ENCODE results near the gene ROPN1B.
"Not testable (repeated sequence)": the region's sequence is repeated elsewhere in the genome, so short reads cannot be mapped to it uniquely, and the experiment has no call there.

The ROPN1B gene

DNA sequence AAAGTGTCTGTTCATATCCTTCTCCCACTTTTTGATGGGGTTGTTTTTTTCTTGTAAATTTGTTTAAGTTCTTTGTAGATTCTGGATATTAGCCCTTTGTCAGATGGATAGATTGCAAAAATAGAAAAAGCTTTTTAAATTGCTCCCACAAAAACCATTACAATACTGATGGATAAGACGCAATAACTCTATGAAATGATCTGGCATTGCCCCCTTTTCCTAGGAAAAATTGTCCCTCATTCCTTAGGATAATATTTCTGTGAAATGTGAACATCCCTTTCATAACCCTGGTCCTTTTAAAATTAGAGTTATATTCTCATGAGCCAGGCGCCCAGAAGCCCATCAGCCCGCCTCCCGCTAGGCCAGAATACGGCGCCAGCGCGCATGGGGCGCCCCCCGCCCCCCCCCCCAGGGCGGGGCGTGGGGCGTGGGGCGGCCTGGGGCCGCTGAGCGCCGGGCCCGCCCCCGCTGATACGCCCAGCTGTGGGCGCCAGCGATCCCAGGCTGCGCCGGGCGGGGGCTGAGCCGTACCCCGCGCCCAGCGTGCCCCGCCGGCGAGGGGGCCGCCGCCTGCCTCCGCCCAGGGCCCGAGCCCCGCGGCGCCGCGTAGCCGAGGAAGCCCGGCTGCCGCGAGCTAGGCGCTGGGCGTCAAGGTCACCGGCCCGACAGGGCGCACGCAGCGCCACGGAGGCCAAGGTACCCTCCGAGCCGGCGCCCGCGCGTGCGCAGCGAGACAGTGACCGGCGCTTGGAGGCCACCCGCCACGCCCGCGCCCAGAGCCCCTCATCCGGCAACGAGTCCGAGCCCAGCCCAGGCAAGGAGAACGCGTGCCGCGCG is 11.1 kb upstream of the ROPN1B start:
- no peak for DNase-seq

- DNase-seq: no peak
These were observed 10.3 kb upstream of the ROPN1B start for GRCh38 chr3:125958511-125959316.

DNA sequence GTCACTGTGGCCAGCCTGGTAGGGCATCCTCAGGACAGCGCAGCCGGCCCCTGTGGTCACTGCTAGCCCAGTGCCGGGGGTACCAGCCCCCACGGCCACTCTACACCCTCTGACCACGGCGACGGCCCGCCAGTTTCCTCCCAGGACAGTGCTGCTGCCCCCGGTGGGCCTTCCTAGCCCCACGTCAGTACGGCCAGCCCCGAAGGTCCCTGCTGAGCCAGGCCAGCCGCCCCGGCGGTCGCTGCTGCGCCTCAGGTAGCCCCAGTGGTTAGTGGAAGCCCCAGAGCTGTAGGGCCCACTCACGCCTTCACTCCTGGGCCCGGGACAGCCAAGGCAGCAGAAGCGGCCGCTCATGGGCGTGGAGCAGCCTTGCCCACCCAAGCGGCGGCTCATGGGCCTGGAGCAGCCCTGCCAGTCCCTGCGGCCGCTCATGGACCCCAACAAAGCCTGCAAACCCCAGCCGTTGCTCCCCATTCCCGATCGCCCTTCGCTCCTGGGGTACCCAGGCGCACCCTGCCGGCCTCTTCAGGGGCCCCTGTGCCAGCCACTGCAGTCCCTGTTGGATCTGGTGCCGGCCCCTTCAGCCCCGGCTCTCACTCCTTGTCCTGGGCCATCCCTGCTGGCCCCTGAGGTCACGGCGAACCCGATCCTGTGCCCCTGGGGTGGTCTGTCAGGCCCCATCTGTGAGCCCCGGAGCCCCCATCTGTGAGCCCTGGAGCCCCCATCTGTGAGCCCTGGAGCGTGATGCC is 9.5 kb upstream of the ROPN1B start:
- no peak for DNase-seq

GRCh38 chr3:125960066-125960424 is 8.9 kb upstream of the ROPN1B start:
- no peak for DNase-seq

DNA sequence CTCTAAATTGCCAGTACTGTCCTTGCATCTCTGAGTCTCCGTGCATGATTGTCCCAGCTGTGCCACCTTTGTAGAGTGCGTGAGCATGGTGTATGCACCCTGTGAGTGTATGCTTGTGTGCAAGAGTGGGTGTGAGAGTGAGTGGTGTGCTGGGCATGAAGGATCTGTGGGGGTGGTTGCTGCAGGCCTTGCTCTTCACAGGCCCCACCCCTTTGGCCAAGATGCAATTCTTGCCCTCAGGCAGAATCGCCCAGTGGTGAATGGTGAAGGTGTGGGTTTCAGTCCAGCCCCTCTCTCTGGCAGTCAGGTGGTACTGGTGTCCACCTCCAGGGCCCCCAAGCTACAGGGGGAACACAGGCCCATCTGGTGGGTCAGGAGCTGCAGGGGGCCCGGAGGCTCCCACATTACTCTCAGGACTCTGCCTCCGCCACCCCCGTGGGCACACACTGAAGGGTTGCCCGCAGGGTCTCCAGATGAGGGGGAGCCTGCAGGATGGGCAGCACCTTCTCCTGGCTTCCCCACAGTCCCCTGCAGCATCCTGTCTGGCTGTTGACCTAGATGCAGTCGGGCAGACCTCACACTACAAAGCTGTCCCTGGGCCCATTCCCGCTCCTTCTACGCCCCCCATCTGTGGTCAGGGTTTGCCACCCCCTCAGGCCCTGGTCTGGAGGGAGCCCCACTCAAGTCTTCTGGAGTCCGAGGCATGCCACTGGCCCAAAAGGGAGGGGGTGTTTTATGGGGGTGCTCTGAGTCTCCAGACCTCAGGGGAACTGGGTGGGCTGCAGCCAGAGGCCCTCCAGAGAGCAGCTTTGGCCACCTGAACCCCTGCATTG is 8.3 kb upstream of the ROPN1B start:
- DNase-seq: no peak

DNA sequence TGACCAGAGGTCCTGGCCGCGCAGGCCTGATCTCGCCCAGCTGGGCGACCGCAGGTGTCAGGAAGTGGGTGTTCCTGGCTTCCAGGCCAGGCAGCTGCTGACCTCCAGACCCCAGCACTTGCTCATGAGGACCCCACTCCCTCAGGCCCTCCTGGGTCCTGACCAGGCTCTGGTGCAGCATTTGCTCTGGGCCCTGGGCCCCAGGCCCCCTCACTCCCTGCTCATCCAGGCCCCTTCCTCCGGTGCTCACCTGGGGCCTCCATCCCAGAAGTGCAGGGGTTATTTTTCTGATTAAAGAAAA is 7.7 kb upstream of the ROPN1B start:
- DNase-seq: no peak

GRCh38 chr3:125963834-125964233 is 5.1 kb upstream of the ROPN1B start:
- DNase-seq: not testable (repeated sequence)

- no peak for DNase-seq
These were observed 3.5 kb upstream of the ROPN1B start for GRCh38 chr3:125965505-125965904.

GRCh38 chr3:125967156-125967555 is 1.8 kb upstream of the ROPN1B start:
- DNase-seq: no peak

GRCh38 chr3:125968121-125968520 is 857 bp upstream of the ROPN1B start:
- not testable (repeated sequence) for DNase-seq

GRCh38 chr3:125971997-125972944 is 3.3 kb downstream of the ROPN1B start:
- peak in 42 of 56 donors; percentile 7 to 73 (median 42) for DNase-seq

GRCh38 chr3:125975245-125976002 is 6.4 kb downstream of the ROPN1B start:
- not testable (repeated sequence) for DNase-seq

- DNase-seq: not testable (repeated sequence)
These were observed 7.0 kb downstream of the ROPN1B start for GRCh38 chr3:125976003-125976390.

GRCh38 chr3:125977104-125977503 is 8.1 kb downstream of the ROPN1B start:
- DNase-seq: not testable (repeated sequence)

DNA sequence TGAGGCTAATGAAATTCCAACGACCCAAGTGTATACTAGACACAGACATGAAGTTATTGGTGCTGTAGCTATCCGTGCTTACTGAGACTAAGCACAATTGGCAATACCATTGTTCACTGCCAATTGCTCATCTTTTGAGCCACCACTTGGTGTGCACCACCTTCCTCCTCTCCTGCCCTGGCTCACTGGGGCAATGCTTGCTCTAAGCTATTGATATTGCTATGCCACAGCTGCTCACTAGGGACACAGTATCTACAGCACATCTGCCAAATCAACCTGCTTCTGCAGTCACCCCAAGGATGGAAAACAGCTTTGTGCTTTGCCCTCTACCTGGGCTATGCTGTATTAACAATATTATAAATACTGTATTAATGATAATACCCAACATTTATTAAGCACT is 16.0 kb downstream of the ROPN1B start:
- DNase-seq: not testable (repeated sequence)

GRCh38 chr3:125990253-125990970 is 21.4 kb downstream of the ROPN1B start:
- peak in 50 of 56 donors; percentile 3 to 90 (median 68) for DNase-seq

- DNase-seq: not testable (repeated sequence)
These were observed 27.8 kb downstream of the ROPN1B start for GRCh38 chr3:125996751-125997150.

DNA sequence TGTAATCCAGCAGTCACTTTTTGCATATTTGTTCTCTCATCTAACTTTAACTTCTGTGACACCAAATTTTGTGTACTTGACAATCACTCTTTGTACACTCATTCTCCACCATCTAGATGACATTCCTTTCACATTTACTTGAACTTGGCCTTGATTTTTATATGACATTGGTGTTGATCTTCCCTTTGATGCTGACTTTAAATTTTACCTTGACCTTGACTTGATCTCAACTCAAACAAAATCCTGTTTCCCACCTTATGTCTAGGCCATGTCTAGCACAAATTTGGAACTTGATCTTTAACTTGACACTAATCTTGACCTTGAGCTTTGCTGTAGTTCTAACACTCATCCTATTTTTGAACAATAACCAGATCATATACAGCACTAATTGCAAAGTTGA is 33.2 kb downstream of the ROPN1B start:
- no peak for DNase-seq
